HG02571 (cell line): Measurements from ENCODE around the gene STK17A.
"Not testable (repeated sequence)": the region's sequence is repeated elsewhere in the genome, so short reads cannot be mapped to it uniquely, and the experiment has no call there.

Experiments used
- ATAC-seq: cut with Tn5 transposase; IDR thresholded peaks from one replicate; pipeline ENCODE4 v1.9.1; 2021; ENCODE audit warnings: mild to moderate bottlenecking, moderate library complexity; ENCODE audit not compliant: unreplicated experiment

STK17A gene

GRCh38 chr7:43653891-43654504 is 71.1 kb downstream of the STK17A start:
- no peak for ATAC-seq

- no peak for ATAC-seq
Measured at GRCh38 chr7:43655584-43655983, 72.7 kb downstream of the STK17A start.

GRCh38 chr7:43656997-43657396 is 74.1 kb downstream of the STK17A start:
- no peak for ATAC-seq

- no peak for ATAC-seq
Measured at GRCh38 chr7:43658718-43659548, 76.0 kb downstream of the STK17A start.

GRCh38 chr7:43659549-43659896 is 76.6 kb downstream of the STK17A start:
- no peak for ATAC-seq

- no peak for ATAC-seq
Measured at GRCh38 chr7:43660141-43660540, 77.2 kb downstream of the STK17A start.

- ATAC-seq: no peak
Measured at GRCh38 chr7:43664681-43665080, 81.8 kb downstream of the STK17A start.

GRCh38 chr7:43666938-43667337 is 84.0 kb downstream of the STK17A start:
- ATAC-seq: no peak

GRCh38 chr7:43668035-43668434 is 85.1 kb downstream of the STK17A start:
- ATAC-seq: no peak

- ATAC-seq: no peak
Measured at GRCh38 chr7:43669286-43670081, 86.6 kb downstream of the STK17A start.

- ATAC-seq: no peak
Measured at GRCh38 chr7:43671521-43671920, 88.6 kb downstream of the STK17A start.

GRCh38 chr7:43673243-43673976 is 90.5 kb downstream of the STK17A start:
- ATAC-seq: not testable (repeated sequence)

- no peak for ATAC-seq
Measured at GRCh38 chr7:43674559-43675436, 91.9 kb downstream of the STK17A start.
